Prostate gland (tissue), 2 donors: ENCODE results near the gene LRRC26.

ENCODE experiments used
- CTCF ChIP-seq, 4 experiments: fragments of 200-600 bp in 2 of 4; fragments of 450-650 bp in 2 of 4; sonication (generic) in 2 of 4; IDR thresholded peaks; 1 replicate in 3 of 4; 2 replicates in 1 of 4; pipeline ENCODE4 v1.5.1; 2016 to 2019; ENCODE audit warnings: antibody characterized with exemption in 4 of 4, mild to moderate bottlenecking in 2 of 4, moderate library complexity in 2 of 4
- POLR2A ChIP-seq: fragments of 450-650 bp; IDR thresholded peaks from one replicate; pipeline ENCODE4 v1.6.1; 2016; ENCODE audit warnings: antibody characterized with exemption, mild to moderate bottlenecking
- POLR2AphosphoS5 ChIP-seq: sonication (generic); formaldehyde crosslinking; IDR thresholded peaks from one replicate; pipeline ENCODE4 v1.6.1; 2017; ENCODE audit warnings: antibody characterized with exemption

- TF ChIP-seq CTCF (IDR thresholded peaks at IDR 0.05), result no peak
- no peak for TF ChIP-seq POLR2A
- no peak for TF ChIP-seq POLR2AphosphoS5
Observed at GRCh38 chr9:137128862-137129455, 40.9 kb downstream of the LRRC26 start.
